HG03575 (cell line): ENCODE measurements around the gene RAMP1.

Source experiments
- ATAC-seq: cut with Tn5 transposase; IDR thresholded peaks from one replicate; pipeline ENCODE4 v1.9.1; 2021; ENCODE audit not compliant: unreplicated experiment, insufficient number of reproducible peaks, low FRiP score; ENCODE audit errors: extremely low read depth

The RAMP1 gene

GRCh38 chr2:237873897-237874551 is 14.6 kb downstream of the RAMP1 start:
- no peak for ATAC-seq

GRCh38 chr2:237874585-237875161 is 15.2 kb downstream of the RAMP1 start:
- no peak for ATAC-seq

GRCh38 chr2:237875256-237876060 is 16.0 kb downstream of the RAMP1 start:
- ATAC-seq, result no peak

GRCh38 chr2:237876061-237876526 is 16.7 kb downstream of the RAMP1 start:
- ATAC-seq, result no peak

- no peak for ATAC-seq
These were observed 17.1 kb downstream of the RAMP1 start for GRCh38 chr2:237876532-237876931.

- ATAC-seq, result no peak
These were observed 17.6 kb downstream of the RAMP1 start for GRCh38 chr2:237876951-237877491.

- ATAC-seq, result no peak
These were observed 18.3 kb downstream of the RAMP1 start for GRCh38 chr2:237877576-237878307.

GRCh38 chr2:237878321-237879057 is 19.1 kb downstream of the RAMP1 start:
- ATAC-seq, result no peak

GRCh38 chr2:237879058-237879430 is 19.6 kb downstream of the RAMP1 start:
- no peak for ATAC-seq

GRCh38 chr2:237879991-237880560 is 20.7 kb downstream of the RAMP1 start:
- ATAC-seq, result no peak

GRCh38 chr2:237882510-237883481 is 23.4 kb downstream of the RAMP1 start:
- no peak for ATAC-seq

GRCh38 chr2:237883951-237884446 is 24.6 kb downstream of the RAMP1 start:
- ATAC-seq, result no peak

GRCh38 chr2:237884681-237885080 is 25.3 kb downstream of the RAMP1 start:
- ATAC-seq, result no peak

GRCh38 chr2:237885111-237885930 is 25.9 kb downstream of the RAMP1 start:
- no peak for ATAC-seq

GRCh38 chr2:237885931-237886684 is 26.7 kb downstream of the RAMP1 start:
- ATAC-seq, result no peak
